IPS DF 4.7 (cell line): ENCODE measurements around the gene BIRC3.
"Not testable (repeated sequence)": the region's sequence is repeated elsewhere in the genome, so short reads cannot be mapped to it uniquely, and the experiment has no call there.

Source experiments
- DNase-seq: peaks from one replicate; pipeline ENCODE4 v3.0.0-alpha.2; 2013; ENCODE audit warnings: low spot score; ENCODE audit errors: extremely low read depth

Gene BIRC3

GRCh38 chr11:102323542-102324251, 6.4 kb downstream of the BIRC3 start:
- no peak for DNase-seq

- DNase-seq, result no peak
Observed at GRCh38 chr11:102325088-102325487, 7.8 kb downstream of the BIRC3 start.

- DNase-seq, result no peak
Observed at GRCh38 chr11:102328748-102329147, 11.5 kb downstream of the BIRC3 start.

GRCh38 chr11:102330231-102330630, 12.9 kb downstream of the BIRC3 start:
- no peak for DNase-seq

GRCh38 chr11:102331341-102331740, 14.1 kb downstream of the BIRC3 start:
- DNase-seq, result no peak

- DNase-seq, result no peak
Observed at GRCh38 chr11:102332611-102332994, 15.3 kb downstream of the BIRC3 start.

- no peak for DNase-seq
Observed at GRCh38 chr11:102338479-102339010, 21.3 kb downstream of the BIRC3 start.

- DNase-seq, result not testable (repeated sequence)
Observed at GRCh38 chr11:102341311-102341710, 24.0 kb downstream of the BIRC3 start.

- DNase-seq, result peak; percentile 97
Observed at GRCh38 chr11:102341844-102342318, 24.6 kb downstream of the BIRC3 start.

- DNase-seq, result no peak
Observed at GRCh38 chr11:102343809-102344208, 26.5 kb downstream of the BIRC3 start.

- no peak for DNase-seq
Observed at GRCh38 chr11:102345904-102346303, 28.6 kb downstream of the BIRC3 start.

GRCh38 chr11:102346456-102346747, 29.1 kb downstream of the BIRC3 start:
- DNase-seq, result no peak

GRCh38 chr11:102346748-102347461, 29.6 kb downstream of the BIRC3 start, which contains the start of gene BIRC2:
Gene BIRC2 (plus strand): TSS chr11:102347214. CDS start chr11:102349855, 2,641 bp downstream.
- peak; percentile 56 for DNase-seq

- no peak for DNase-seq
Observed at GRCh38 chr11:102347462-102348370, 30.4 kb downstream of the BIRC3 start.

GRCh38 chr11:102357116-102357515, 39.8 kb downstream of the BIRC3 start:
- DNase-seq, result no peak

- DNase-seq, result no peak
Observed at GRCh38 chr11:102359372-102359771, 42.1 kb downstream of the BIRC3 start.

- DNase-seq, result no peak
Observed at GRCh38 chr11:102360681-102361080, 43.4 kb downstream of the BIRC3 start.

GRCh38 chr11:102361086-102362031, 44.1 kb downstream of the BIRC3 start:
- no peak for DNase-seq

GRCh38 chr11:102364991-102365390, 47.7 kb downstream of the BIRC3 start:
- no peak for DNase-seq

- DNase-seq, result no peak
Observed at GRCh38 chr11:102367364-102367763, 50.1 kb downstream of the BIRC3 start.
